ENCODE data around the gene SMARCB1.
A peak's percentile ranks its signal among the peaks of the same experiment; 100 is the strongest.

SMARCB1 gene

GRCh38 chr22:23833017-23833751 is 46.4 kb downstream of the SMARCB1 start:
- DNase-seq, result no peak

- DNase-seq, result no peak
Observed at GRCh38 chr22:23833911-23834317, 47.1 kb downstream of the SMARCB1 start.

GRCh38 chr22:23834406-23834792 is 47.6 kb downstream of the SMARCB1 start:
- no peak for DNase-seq

- DNase-seq, result no peak
Observed at GRCh38 chr22:23834793-23835483, 48.2 kb downstream of the SMARCB1 start.

GRCh38 chr22:23835484-23836144 is 48.8 kb downstream of the SMARCB1 start:
- DNase-seq, result no peak

GRCh38 chr22:23836281-23836680 is 49.5 kb downstream of the SMARCB1 start:
- DNase-seq, result no peak

GRCh38 chr22:23836692-23837495 is 50.1 kb downstream of the SMARCB1 start:
- DNase-seq, result no peak

GRCh38 chr22:23837496-23837859 is 50.7 kb downstream of the SMARCB1 start:
- no peak for DNase-seq

- no peak for DNase-seq
Observed at GRCh38 chr22:23837911-23838680, 51.3 kb downstream of the SMARCB1 start.

GRCh38 chr22:23838681-23839468 is 52.1 kb downstream of the SMARCB1 start, which contains the start of gene DERL3:
Gene DERL3, minus strand, starts transcription at chr22:23839006. Its CDS starts 19 bp downstream, at chr22:23838987.
- peak; percentile 95 for DNase-seq

- no peak for DNase-seq
Observed at GRCh38 chr22:23840026-23840425, 53.3 kb downstream of the SMARCB1 start.

GRCh38 chr22:23841292-23841691 is 54.5 kb downstream of the SMARCB1 start:
- DNase-seq, result no peak

GRCh38 chr22:23841736-23842445 is 55.1 kb downstream of the SMARCB1 start:
- no peak for DNase-seq

GRCh38 chr22:23842599-23842998 is 55.8 kb downstream of the SMARCB1 start:
- no peak for DNase-seq

GRCh38 chr22:23844739-23845202 is 58.0 kb downstream of the SMARCB1 start:
- no peak for DNase-seq

- no peak for DNase-seq
Observed at GRCh38 chr22:23845265-23846080, 58.7 kb downstream of the SMARCB1 start.

GRCh38 chr22:23846081-23846469 is 59.3 kb downstream of the SMARCB1 start:
- DNase-seq, result no peak

- DNase-seq, result no peak
Observed at GRCh38 chr22:23847310-23847920, 60.6 kb downstream of the SMARCB1 start.
